SK-N-MC (cell line): ENCODE results near the gene ELOVL7.

Source experiments
- EZH2 ChIP-seq: fragments of 200-600 bp; sonication (generic); IDR thresholded peaks from one replicate; pipeline ENCODE4 v1.6.1; 2017; ENCODE audit warnings: antibody characterized with exemption
- POLR2AphosphoS5 ChIP-seq: IDR thresholded peaks from 2 replicates; pipeline ENCODE4 v1.6.1; 2012; ENCODE audit warnings: mild to moderate bottlenecking, low read depth, low read length, borderline replicate concordance

DNA sequence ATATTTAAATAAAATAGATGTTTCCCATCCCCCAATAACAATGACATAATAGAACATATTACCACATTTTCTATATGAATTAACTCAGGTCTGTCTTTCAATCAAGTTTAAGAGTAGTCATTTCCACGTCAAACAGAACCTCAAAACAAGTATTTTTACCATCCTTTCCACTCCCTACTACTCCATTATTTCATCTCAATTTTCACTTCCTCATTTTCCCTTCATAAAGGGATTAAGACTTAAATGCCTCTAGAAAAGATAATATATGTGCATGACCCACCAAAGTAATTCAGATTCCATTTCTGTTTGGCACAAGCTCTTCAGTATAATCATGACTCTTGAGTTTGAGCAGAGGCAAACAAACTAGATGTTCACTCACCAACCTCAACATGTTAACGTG is 40.4 kb downstream of the ELOVL7 start:
- no peak for TF ChIP-seq POLR2AphosphoS5
- no peak for TF ChIP-seq EZH2
